Jurkat, Clone E6-1 (cell line): ENCODE data around the gene MIF.
"Not testable (repeated sequence)": the region's sequence is repeated elsewhere in the genome, so short reads cannot be mapped to it uniquely, and the experiment has no call there.

ENCODE experiments used
- DNase-seq: peaks from one replicate; pipeline ENCODE4 v3.0.0-alpha.2; 2011; ENCODE audit warnings: low read depth, low spot score
- H3K4me3 ChIP-seq: 2 replicates; pipeline ENCODE4 v1.5.1; 2011; ENCODE audit warnings: mild to moderate bottlenecking, low read length, control low read depth, moderate library complexity

MIF gene

GRCh38 chr22:23898006-23898974 lies 4.1 kb downstream of the MIF start:
- H3K4me3 ChIP-seq, result no peak overlapping the region
- no peak for DNase-seq

DNA sequence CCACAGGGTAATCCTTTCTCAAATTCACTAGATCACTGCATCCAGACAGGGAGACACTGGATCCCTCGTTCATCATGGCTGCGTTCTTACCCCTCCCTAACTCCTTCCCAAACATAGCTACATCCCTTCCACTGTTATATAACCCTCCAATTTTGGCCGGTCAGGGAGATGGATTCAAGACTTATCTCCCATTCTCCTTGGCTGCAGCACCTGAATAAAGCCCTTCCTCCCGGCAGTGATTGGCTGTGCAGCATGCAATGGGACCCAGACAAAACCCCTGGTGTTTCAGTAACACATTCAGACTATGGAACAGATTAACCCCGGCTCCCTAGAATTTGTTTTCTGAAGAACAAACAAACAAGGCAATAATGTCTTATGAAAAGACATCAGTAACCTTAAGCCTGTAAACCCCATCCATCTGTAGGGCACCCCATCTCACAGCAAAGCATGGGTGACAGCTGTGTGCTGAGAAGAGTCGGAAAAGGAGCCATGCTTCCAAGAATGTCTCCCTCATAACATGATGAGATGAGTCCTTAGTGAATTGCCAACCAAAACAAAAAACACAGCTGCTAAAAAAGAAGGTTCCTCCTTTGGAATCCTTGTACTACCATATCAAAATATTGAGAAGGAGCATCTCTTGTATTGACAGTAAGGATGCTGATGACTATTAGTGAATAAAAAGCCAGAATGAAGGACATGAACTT lies 5.0 kb downstream of the MIF start:
- DNase-seq, result no peak
- H3K4me3 ChIP-seq, result no peak overlapping the region

- not testable (repeated sequence) for DNase-seq, H3K4me3 ChIP-seq
These were observed 6.0 kb downstream of the MIF start for GRCh38 chr22:23900227-23900626.

DNA sequence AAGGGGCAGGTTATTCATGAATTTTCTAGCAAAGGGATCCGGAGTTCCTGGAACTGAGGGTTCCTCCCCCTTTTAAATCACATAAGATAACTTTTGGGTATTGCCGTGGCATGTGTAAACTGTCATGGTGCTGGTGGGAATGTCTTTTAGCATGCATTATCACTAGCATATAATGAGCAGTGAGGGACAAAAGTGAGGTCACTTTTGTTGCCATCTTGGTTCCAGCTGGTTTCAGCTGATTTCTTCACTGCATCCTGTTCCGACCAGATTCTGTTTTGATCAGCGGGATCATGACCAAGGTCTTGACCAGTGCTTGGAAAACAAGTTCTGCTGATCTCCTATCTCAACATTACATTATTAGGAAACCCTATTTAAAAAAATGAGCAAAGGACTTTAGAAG lies 7.4 kb downstream of the MIF start:
- H3K4me3 ChIP-seq, result no peak overlapping the region
- DNase-seq, result no peak

- H3K4me3 ChIP-seq, result no peak overlapping the region
- no peak for DNase-seq
These were observed 9.3 kb downstream of the MIF start for GRCh38 chr22:23903328-23903971.

GRCh38 chr22:23904573-23905254 lies 10.5 kb downstream of the MIF start:
- DNase-seq, result no peak
- no peak overlapping the region for H3K4me3 ChIP-seq

- no peak for DNase-seq
- no peak overlapping the region for H3K4me3 ChIP-seq
These were observed 12.5 kb downstream of the MIF start for GRCh38 chr22:23906641-23907040.

- H3K4me3 ChIP-seq, DNase-seq: not testable (repeated sequence)
These were observed 13.2 kb downstream of the MIF start for GRCh38 chr22:23907423-23907822.

- no peak overlapping the region for H3K4me3 ChIP-seq
- no peak for DNase-seq
These were observed 14.5 kb downstream of the MIF start for GRCh38 chr22:23908587-23909205.

DNA sequence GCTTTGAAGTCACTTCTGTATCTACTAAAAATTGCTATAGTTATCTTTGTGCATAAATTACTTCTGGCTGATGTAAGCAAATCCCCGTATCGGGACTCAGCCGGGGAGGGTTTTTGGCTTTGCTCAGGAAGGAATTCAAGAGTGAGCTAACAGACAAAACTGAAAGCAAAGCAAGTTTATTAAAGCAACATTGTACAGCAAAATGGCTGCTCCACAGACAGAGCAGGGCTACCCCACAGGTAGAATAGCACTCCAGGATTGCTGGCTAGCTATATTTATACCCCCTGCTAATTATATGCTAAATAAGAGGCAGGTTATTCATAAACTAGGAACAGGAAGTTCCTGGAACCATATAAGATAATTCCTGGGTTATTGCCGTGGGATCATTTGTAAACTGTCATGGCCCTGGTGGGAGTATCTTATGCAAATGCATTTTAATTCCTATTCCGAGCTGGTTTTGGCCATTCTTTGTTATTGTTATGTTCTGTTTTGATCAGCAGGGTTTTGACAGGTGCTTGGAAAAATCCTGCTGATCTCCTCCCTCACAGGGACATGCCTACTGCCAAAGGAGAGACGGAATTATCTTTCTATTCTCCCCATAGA lies 15.2 kb downstream of the MIF start:
- DNase-seq, result no peak

GRCh38 chr22:23910496-23911190 lies 16.5 kb downstream of the MIF start:
- H3K4me3 ChIP-seq, result no peak overlapping the region
- no peak for DNase-seq

More for the DNA sequence above, 15.2 kb downstream of the MIF start:
- no peak overlapping the region for H3K4me3 ChIP-seq

DNA sequence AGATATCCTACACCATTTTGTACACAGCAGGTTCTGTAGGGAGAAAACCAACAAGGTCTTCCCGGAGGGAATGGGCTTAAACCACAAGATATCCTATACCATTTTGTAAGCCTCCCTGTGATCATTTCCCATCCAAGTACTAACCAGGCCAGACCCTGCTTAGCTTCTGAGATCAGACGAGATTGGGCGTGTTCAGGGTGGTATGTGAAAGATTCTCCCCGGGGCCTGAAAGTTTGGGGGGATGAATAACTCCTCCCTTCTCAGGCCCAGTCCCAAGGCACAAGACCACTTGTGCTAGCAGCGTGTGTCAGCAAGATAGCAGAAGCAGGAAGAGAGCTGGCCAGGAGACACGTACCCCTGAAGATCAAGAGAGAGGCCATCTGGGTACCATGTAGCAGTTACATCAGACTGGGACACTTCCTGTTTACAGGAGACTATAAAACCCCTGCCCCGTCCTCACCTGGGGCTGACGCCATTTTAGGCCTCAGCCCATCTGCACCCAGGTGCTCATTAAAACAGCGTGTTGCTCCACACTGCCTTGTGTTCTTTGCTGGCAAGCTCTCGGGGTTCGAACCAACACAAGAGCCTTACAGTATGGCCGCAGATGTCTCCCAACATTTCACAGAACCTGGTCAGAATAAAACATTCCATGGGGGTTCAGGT lies 17.3 kb downstream of the MIF start:
- no peak overlapping the region for H3K4me3 ChIP-seq

GRCh38 chr22:23912293-23912903 lies 18.2 kb downstream of the MIF start:
- DNase-seq, result no peak
- H3K4me3 ChIP-seq, result no peak overlapping the region

More for the DNA sequence above, 17.3 kb downstream of the MIF start:
- no peak for DNase-seq

- H3K4me3 ChIP-seq, result peak overlapping the region; percentile 84
- DNase-seq, result no peak
These were observed 19.1 kb downstream of the MIF start for GRCh38 chr22:23913306-23913660.

- H3K4me3 ChIP-seq, result peak overlapping the region; percentile 84
- peak; percentile 98 for DNase-seq
These were observed 19.6 kb downstream of the MIF start for GRCh38 chr22:23913661-23914353.

DNA sequence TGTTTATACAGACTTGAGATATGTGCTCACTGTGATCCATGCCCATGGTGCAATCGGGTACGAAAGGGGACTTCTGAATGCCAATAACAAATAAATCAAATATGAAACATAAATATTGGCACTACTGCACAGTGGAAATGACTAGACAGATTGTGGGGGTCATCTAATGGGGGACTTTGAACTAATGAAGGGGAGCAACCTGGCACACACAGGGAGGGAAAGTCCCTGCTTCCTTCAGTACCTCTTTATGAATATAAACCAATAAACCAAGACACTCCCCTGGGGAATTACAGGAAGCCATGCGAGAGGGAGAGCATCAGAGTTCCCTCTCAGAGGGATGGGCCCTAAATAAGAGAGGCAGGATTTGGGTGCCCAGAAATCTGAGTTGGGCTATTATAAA lies 21.1 kb downstream of the MIF start:
- no peak for DNase-seq
- no peak overlapping the region for H3K4me3 ChIP-seq

GRCh38 chr22:23920267-23920611 lies 26.1 kb downstream of the MIF start:
- not testable (repeated sequence) for H3K4me3 ChIP-seq, DNase-seq
